Nephron progenitor cell (in vitro differentiated cells): ENCODE measurements around the gene ABLIM1.

ENCODE experiments used
- DNase-seq: peaks from one replicate; pipeline ENCODE4 v3.0.0; 2021
- H3K27ac Mint-ChIP-seq: 2 replicates; pipeline ENCODE4 v1.8.0; 2021; ENCODE audit warnings: mild to moderate bottlenecking, moderate library complexity, mixed read lengths
- H3K27me3 Mint-ChIP-seq: 2 replicates; pipeline ENCODE4 v1.8.0; 2021; ENCODE audit warnings: mild to moderate bottlenecking, low read depth, mixed read lengths; ENCODE audit not compliant: poor library complexity
- H3K36me3 Mint-ChIP-seq: 2 replicates; pipeline ENCODE4 v1.8.0; 2021; ENCODE audit warnings: low read depth, mixed read lengths
- H3K4me1 Mint-ChIP-seq: 2 replicates; pipeline ENCODE4 v1.8.0; 2021; ENCODE audit warnings: mixed read lengths
- H3K4me3 Mint-ChIP-seq: 2 replicates; pipeline ENCODE4 v1.8.0; 2021; ENCODE audit warnings: mild to moderate bottlenecking, moderate library complexity, mixed read lengths
- H3K9me3 Mint-ChIP-seq: 2 replicates; pipeline ENCODE4 v1.8.0; 2021; ENCODE audit warnings: mild to moderate bottlenecking, moderate library complexity, mixed read lengths
- CTCF ChIP-seq: fragments of 200-600 bp; sonication (generic); IDR thresholded peaks from 2 replicates; pipeline ENCODE4 v1.5.0; 2021; ENCODE audit warnings: antibody characterized with exemption

Gene ABLIM1

GRCh38 chr10:114473776-114474175 lies 184.3 kb downstream of the ABLIM1 start:
- no peak for TF ChIP-seq CTCF
- peaks cover 50% of the 10 kb centered on the region for H3K4me1 Mint-ChIP-seq
- no peaks in the 10 kb centered on the region for H3K9me3 Mint-ChIP-seq
- DNase-seq = no peak
- no peak overlapping the region for H3K4me3 Mint-ChIP-seq
- no peak overlapping the region for H3K27ac Mint-ChIP-seq
- H3K27me3 Mint-ChIP-seq = no peaks in the 10 kb centered on the region
- peaks cover 21% of the 10 kb centered on the region for H3K36me3 Mint-ChIP-seq

GRCh38 chr10:114472877-114473253 lies 185.2 kb downstream of the ABLIM1 start:
- Mint-ChIP-seq H3K27ac (peak overlapping the region; percentile 15), H3K4me3 (no peak overlapping the region), H3K36me3 (peaks cover 29% of the 10 kb centered on the region), H3K4me1 (peaks cover 43% of the 10 kb centered on the region), H3K9me3 (no peaks in the 10 kb centered on the region), H3K27me3 (no peaks in the 10 kb centered on the region)
- DNase-seq = no peak
- TF ChIP-seq CTCF = no peak

GRCh38 chr10:114471906-114472876 lies 185.9 kb downstream of the ABLIM1 start:
- Mint-ChIP-seq H3K36me3 (peaks cover 32% of the 10 kb centered on the region), H3K9me3 (no peaks in the 10 kb centered on the region), H3K4me1 (peaks cover 38% of the 10 kb centered on the region), H3K27me3 (no peaks in the 10 kb centered on the region), H3K27ac (no peak overlapping the region), H3K4me3 (no peak overlapping the region)
- TF ChIP-seq CTCF = no peak
- DNase-seq = no peak

- Mint-ChIP-seq H3K4me3 (no peak overlapping the region), H3K9me3 (no peaks in the 10 kb centered on the region), H3K27me3 (no peaks in the 10 kb centered on the region), H3K4me1 (peaks cover 35% of the 10 kb centered on the region), H3K27ac (no peak overlapping the region), H3K36me3 (peaks cover 36% of the 10 kb centered on the region)
- peak; percentile 89 for TF ChIP-seq CTCF
- DNase-seq = peak; percentile 61
Observed at GRCh38 chr10:114470956-114471905, 186.8 kb downstream of the ABLIM1 start.

- Mint-ChIP-seq H3K4me1 (peaks cover 33% of the 10 kb centered on the region), H3K27ac (no peak overlapping the region), H3K36me3 (peaks cover 35% of the 10 kb centered on the region), H3K9me3 (no peaks in the 10 kb centered on the region), H3K27me3 (no peaks in the 10 kb centered on the region), H3K4me3 (no peak overlapping the region)
- TF ChIP-seq CTCF = no peak
- no peak for DNase-seq
Observed at GRCh38 chr10:114470361-114470760, 187.7 kb downstream of the ABLIM1 start.
